ENCODE data around the gene OPA3.

GRCh38 chr19:45485305-45486077 lies 99.1 kb downstream of the OPA3 start:
- no peak for TF ChIP-seq EZH2 (IDR thresholded peaks at IDR 0.05; ENCODE audit: low read depth, unreplicated experiment)
- TF ChIP-seq EZH2phosphoT487 (IDR thresholded peaks at IDR 0.05; ENCODE audit: unreplicated experiment) = no peak
- TF ChIP-seq CTCF (conservative IDR thresholded peaks at IDR 0.05; ENCODE audit: low read depth in 2 of 2) = peak; percentile 60 to 84

All from GM23338 (cell line).